Eye (tissue), 1 donor: ENCODE results near the gene DPCD.

Experiments used
- DNase-seq: peaks from one replicate; pipeline ENCODE4 v3.0.0-alpha.2; 2015

Gene DPCD

GRCh38 chr10:101587725-101588653, at the start of gene DPCD, which contains the start of gene POLL:
DPCD (plus strand) TSS chr10:101588321; CDS start chr10:101588337, 16 bp downstream.
POLL (minus strand) TSS chr10:101588257; CDS start chr10:101587360, 897 bp downstream.
- peak; percentile 99 for DNase-seq

GRCh38 chr10:101538446-101538845, 49.7 kb upstream of the DPCD start:
- no peak for DNase-seq

- no peak for DNase-seq
These were observed 42.2 kb upstream of the DPCD start for GRCh38 chr10:101545898-101546297.

- DNase-seq, result no peak
These were observed 37.2 kb upstream of the DPCD start for GRCh38 chr10:101550965-101551364.

- no peak for DNase-seq
These were observed 35.7 kb upstream of the DPCD start for GRCh38 chr10:101552442-101552841.

- DNase-seq, result no peak
These were observed 30.6 kb upstream of the DPCD start for GRCh38 chr10:101557541-101557940.

GRCh38 chr10:101558204-101558603, 29.9 kb upstream of the DPCD start:
- no peak for DNase-seq

GRCh38 chr10:101558671-101559595, 29.2 kb upstream of the DPCD start:
- DNase-seq, result no peak

GRCh38 chr10:101559596-101560297, 28.4 kb upstream of the DPCD start:
- peak; percentile 60 for DNase-seq

GRCh38 chr10:101560298-101561067, 27.6 kb upstream of the DPCD start:
- DNase-seq, result no peak

- DNase-seq, result no peak
These were observed 26.8 kb upstream of the DPCD start for GRCh38 chr10:101561068-101561915.

- DNase-seq, result no peak
These were observed 25.9 kb upstream of the DPCD start for GRCh38 chr10:101562231-101562630.

- DNase-seq, result no peak
These were observed 25.1 kb upstream of the DPCD start for GRCh38 chr10:101563007-101563406.

GRCh38 chr10:101563497-101564040, 24.6 kb upstream of the DPCD start:
- no peak for DNase-seq

- no peak for DNase-seq
These were observed 23.6 kb upstream of the DPCD start for GRCh38 chr10:101564490-101564991.

GRCh38 chr10:101565370-101565900, 22.7 kb upstream of the DPCD start:
- DNase-seq, result no peak

GRCh38 chr10:101565936-101566332, 22.2 kb upstream of the DPCD start:
- DNase-seq, result no peak

- DNase-seq, result peak; percentile 82
These were observed 21.6 kb upstream of the DPCD start for GRCh38 chr10:101566333-101567164.
